OCI-LY1 (cell line): ENCODE data around the gene FGR.

Experiments used
- CTCF ChIP-seq: fragments of 200-600 bp; sonication (generic), shearing (Covaris generic); IDR thresholded peaks from 2 replicates; pipeline ENCODE4 v1.5.1; 2017; ENCODE audit warnings: mild to moderate bottlenecking, antibody characterized with exemption, low read length, moderate library complexity, mixed read lengths
- EZH2 ChIP-seq: fragments of 200-600 bp; sonication (generic), shearing (Covaris generic); IDR thresholded peaks from 2 replicates; pipeline ENCODE4 v1.8.0; 2017; ENCODE audit warnings: borderline replicate concordance, mixed run types, mild to moderate bottlenecking, antibody characterized with exemption, low read length, moderate library complexity, mixed read lengths

- TF ChIP-seq EZH2 (no peak), CTCF (no peak)
These were observed 47.5 kb upstream of the FGR start for GRCh38 chr1:27682351-27682944.
